HG03565 (cell line): ENCODE measurements around the gene ANP32A.

Experiments used
- ATAC-seq: cut with Tn5 transposase; IDR thresholded peaks from one replicate; pipeline ENCODE4 v1.9.1; 2021; ENCODE audit warnings: mild to moderate bottlenecking, moderate library complexity; ENCODE audit not compliant: unreplicated experiment

ANP32A gene

DNA sequence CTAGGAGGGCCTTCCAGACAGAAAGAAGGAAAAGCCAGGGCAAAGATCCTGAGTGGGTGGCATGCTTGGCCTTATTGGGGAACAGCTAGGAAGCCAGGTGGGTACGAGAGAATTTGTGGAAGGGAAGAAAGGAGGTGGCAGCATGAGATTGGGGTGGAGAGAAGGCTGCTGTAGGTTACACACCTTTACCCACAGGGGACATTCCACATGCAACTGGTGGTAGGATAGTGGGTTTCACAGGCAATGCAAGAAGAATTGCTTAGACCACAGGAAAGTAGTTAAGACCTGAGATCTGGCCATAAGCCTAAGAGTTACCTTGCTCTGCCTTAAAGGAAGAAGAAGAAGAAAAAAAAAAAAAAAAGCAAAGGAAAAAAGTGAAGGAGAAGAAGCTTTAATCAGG is 19.8 kb downstream of the ANP32A start:
- no peak for ATAC-seq

DNA sequence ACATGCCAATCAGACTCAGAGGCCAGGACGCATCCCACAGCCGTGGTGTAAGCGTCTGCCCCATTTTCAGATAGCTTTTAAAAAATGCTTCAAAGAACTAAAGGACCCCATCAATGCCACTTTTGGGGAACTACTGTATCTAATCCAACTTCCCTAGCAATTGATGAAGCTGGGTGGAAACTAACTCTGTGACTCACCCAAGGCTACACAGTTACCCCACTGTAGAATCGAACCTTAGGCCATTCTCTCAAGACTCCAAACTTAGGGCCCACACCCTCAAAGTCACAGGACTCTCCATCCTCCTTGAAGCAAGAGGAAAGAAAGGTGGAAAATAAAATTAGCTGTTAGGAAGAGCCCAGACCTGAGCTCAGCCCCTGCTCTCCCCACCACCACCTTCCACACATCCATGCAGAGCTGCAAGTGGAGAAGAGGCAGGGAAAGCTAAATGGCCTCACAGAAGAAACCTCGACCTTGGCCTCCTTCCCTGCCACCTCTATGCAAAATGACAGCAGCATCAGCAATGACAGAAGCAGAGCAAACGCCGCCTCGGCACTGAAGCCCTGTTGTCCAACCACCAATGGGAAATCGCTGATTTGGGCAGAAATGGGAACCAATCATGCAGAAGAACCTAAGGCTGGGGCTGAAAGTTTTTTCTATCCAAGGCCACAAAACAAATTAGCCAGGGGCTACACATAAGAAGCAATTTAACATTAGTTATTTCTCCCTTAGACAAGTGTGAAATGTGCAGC is 22.2 kb downstream of the ANP32A start:
- no peak for ATAC-seq

DNA sequence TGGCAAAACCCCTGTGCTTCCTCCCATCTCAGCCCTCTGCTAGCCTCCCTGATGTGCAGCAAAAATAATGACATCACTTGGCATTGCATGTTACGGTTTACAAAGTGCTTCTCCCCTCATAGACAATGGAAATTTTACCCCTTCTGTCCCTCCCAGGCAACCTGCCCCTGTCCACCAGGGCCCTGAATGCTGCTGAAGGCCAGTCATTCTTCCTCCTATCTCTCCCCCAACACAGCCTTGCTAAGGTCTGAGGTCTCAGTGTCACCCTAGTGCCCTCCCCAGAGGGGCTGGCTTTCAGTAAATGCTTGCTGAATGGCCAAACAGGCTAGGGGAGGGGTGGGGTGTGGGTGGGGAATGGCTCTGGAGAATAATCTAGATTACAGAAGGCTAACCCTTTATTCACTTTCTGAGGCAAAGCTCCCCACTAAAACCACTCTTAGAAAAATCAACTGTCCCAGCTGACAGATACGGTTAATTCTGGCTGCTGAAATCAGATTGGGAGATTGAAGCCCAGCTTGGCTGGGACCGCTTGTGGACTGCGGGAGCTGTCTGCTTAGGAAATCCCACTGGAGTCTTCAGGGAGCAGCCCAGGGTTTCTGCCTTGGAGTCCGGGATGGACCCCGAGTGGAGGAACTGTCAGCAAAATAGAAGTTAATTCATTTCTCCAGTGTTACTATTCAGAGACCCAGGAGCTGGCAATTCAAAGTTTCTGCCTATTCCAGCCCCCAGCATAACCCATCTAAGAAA is 22.9 kb downstream of the ANP32A start:
- ATAC-seq = no peak

DNA sequence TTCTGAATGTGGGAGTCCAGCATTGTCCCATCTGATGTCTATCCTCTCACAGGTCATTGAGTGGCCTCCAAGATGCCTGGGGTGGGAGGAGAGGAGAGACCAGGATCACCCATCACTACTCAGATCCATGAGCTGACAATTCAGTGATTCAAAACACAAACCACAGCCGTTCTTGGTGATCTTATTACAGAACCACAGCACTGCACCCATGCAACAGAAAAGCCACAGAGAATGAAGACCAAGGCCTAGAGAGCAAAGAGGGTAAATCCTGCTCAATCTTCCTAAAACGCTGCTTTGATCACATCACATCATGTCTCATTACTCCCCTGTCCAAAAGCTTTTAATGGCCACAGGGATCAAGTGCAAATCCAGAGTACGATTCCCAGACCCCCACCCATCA is 23.5 kb downstream of the ANP32A start:
- ATAC-seq = peak; percentile 37

DNA sequence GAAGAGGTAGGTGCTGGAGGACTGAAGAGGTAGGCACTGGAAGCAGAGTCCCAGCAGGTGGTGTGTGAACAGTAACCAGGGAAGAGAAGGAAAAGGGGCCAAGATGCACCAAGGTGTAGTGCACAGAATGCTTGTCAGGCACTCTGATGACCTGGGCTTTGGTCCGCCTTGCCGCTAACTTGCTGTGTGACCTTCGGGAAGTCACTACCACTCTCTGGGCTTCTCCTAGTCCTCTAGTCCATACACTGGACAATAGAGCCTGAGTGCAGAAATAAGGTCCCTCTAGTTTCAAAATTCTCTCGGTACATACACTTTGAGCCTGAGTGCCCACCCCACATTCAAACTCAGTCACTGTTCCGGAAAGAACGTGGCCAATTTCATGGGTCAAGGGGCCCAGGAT is 24.1 kb downstream of the ANP32A start:
- no peak for ATAC-seq

DNA sequence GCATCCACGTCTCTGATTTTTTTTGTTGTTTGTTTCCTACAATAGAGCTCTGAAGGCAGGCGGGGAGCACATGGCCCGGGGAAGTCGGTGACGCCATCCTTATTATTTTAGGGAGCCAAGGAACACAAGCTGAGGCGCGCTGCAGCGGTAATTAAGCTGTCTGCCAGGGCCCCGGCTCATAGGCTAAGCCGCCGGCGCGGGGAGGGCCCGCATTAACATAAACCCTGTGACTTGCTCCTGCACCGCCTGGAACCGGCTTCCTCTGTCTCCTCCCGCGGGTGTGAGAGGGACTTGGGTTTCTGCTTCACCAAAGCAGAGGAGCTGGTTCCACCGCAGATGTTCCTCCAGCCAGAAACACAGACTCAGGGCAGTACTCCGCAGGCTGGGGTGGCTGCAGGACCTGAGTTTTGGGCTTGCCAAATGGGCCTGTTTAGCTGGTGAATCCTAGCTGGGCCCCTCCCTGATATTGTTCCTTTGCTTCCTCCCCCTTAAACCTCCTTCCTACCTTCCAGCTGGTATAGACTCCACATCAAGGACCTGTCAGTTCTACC is 25.3 kb downstream of the ANP32A start:
- ATAC-seq = no peak

DNA sequence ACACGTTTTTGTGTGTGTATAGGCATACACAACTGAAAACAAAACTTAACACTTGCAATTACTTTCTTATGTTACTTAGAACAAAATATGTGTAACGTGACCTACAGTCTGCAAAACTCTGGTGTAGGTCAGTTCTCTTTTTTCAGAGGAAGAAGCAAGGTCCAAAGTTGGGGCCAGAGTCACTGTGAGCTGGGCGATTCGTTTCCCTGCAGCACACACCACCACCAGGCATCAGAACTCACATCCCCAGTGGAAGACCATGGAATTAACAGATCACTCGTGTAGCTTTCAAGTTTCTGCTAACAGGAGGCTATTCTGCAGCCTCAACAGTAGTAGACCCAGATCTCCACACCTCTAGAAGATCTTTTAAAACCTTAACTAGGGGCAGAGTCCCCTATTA is 25.8 kb downstream of the ANP32A start:
- no peak for ATAC-seq

DNA sequence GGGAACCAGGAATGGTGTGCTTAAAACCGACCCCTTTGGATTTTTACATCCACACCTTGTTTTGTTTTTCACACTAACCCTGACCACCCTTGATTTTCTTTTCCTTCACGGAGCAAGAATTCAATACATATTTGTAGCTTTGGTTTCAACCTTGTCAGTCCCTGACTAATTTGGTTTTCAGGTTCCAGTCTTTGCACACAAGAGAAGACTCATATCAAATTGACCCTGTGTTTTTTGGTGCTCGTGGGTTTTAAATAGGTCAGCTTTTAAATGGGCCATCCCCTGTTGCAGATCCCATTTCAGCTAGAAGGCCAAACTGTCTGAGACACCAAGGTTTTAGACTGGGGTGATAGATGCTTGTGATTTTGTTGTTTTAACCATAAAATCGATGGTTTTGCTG is 26.4 kb downstream of the ANP32A start:
- ATAC-seq = no peak

DNA sequence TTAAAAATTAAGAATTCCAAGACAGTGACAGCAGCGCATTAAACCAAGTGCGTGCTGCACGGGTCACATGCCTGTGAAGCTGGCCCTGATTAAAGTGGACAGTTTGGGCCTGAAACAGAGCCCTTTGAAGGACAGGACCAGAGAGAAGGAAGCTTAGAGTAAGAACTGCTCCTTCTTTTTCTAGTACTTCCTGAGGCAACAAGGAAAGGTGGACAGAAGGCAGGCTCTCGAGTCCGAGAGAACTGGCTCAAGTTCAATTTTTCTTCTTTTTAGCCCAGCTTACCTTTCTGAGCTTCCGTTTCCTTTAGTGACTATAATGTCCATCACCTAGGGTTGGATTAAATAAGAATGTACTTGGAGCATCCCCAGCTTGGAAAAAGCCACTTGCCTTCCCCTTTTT is 26.9 kb downstream of the ANP32A start:
- no peak for ATAC-seq

DNA sequence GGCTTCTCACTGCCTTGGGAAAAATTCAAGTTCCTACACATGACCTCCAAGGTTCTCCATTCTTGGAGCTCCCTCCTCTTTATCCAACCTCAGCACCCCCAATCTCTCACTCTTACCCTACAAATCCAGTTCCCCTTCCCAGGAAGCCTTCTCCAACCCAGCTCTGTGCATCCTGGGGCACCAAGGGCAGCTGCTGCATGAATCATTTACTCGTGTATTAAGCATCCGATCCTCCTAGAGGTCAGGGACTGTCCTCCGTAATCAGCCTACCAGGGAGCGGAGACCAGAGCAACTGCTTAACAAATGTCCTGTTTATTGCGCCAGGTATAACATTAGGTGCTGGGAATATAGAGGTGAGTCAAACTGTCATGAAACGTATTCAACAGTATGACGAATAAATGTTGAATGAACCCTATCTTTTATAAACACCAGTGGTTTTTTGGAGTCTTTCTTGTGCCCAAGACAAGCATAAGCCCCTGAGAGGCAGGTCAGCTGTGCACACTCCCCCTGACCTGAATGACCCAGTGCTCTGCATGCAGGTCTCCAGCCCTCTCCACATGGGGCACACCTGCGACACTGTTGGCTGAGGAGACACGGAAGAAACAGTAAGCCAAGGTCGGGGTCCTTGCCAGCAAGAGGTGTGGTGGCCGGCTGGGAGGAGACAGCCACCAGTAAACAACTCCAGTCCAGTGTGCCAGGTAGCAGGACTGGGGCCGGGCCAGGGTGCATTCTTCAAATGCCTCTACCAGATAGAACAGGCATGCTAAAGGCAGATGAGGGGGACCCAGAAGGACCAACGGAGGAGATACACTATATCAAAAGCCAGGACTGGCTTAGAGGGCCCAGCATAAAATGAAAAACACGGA is 27.6 kb downstream of the ANP32A start:
- no peak for ATAC-seq

DNA sequence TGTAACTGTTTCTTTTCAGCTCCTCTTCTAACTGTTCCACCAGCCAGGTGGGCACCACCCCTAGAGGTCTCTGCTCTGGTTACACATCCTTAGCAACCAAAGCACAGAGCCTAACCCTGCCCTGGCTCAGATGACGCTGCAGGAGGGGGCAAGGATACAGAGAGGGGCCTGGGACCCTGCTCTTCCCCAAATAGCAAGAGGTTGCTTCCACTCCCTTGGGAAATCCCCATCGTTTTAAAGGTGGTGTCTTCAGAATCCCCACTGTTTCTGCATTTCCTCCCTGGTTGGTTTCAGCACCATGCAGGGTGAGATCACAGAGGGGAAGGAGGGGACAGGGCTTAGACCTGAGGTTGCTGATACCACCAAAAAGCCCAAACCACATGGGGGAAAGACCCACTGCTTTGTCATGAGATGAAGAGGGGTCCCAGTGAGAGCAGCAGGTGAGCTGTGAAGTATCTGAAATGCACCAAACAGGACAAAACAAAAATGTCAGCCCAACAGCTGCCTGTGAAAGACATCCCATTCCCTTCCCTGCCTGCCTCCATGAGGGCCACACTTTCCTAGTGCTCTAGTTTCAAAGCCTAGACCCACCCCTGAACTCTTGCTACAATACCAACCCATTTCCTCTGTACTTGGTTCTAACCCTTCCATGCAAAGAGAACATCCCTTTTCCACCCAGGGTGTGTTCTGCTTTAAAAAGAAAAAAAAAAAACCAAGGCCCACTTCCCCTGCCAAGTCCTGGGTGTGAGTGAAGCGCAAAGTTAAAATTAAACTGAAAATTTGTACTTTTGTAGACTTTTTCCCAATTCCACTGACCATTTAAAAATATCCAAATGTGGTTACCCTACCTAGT is 29.0 kb downstream of the ANP32A start:
- ATAC-seq = peak; percentile 54

DNA sequence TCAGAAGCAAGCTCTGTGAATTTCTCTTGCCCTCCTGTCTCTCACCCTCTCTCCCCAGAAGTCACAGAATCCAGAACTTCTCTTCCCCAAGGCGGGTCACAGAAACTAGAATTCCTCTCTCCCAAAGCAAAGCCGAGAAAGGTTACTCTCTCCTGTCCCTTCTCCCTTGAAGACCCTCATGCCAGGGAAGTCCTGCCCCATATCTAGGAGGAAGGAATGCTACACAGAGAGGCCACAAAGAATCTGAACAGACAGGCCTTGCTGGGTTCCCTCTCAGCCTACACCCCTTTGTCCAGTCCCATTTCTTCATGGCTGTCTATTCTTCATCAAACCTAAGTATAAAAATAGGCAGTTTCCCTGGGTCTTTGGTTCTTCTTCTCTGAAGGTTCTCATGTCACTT is 29.8 kb downstream of the ANP32A start:
- ATAC-seq = no peak

DNA sequence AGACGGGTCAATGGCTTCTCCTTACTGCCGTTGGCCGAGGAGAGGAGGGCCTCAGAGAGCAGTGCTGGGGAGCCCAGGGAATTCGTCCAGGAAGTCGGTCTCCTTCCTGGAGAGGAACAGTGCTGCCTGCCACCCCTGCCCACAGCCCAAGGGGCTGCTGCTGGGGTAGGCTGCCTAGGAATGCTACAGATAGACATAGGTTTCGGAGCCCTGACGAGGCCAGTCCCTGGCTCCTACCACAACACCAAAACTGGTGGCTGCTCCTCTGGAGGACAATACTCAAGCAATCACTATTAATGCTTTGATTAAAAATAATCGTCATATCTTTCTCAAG is 30.5 kb downstream of the ANP32A start:
- no peak for ATAC-seq

DNA sequence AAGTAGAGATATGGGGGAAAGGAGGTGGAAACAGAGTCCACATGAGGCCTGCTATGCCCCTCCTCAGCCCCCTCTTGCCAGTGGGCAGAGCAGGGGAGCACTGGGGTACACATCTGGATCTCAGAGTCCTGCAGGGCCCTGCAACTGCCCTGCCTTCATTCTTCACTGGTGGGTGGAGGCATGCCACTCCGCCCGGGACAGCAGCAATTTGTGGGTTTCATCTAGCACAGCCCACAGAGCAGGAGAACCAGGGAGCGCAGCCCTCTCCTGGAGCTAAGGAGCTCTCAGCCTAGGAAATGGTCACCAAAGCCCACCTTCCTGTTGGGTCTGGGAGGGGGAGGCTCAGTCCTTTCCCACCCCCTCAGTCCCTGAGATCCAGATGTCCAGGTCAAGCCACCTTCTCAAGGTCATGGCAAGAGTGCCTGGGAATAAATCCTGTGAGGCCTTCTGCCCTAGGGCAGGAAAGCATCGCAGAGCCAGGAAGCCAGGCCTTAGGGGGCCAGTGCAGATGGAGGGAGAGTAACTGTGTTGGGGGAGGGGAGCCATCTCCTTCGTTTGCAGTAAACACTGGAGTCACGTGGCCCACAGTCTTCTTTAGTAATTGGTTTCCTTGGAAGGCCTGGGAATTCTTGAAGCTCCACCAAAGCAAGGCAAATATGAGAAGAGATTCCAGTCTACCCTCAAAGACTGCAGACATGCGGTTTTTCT is 31.0 kb downstream of the ANP32A start:
- no peak for ATAC-seq

DNA sequence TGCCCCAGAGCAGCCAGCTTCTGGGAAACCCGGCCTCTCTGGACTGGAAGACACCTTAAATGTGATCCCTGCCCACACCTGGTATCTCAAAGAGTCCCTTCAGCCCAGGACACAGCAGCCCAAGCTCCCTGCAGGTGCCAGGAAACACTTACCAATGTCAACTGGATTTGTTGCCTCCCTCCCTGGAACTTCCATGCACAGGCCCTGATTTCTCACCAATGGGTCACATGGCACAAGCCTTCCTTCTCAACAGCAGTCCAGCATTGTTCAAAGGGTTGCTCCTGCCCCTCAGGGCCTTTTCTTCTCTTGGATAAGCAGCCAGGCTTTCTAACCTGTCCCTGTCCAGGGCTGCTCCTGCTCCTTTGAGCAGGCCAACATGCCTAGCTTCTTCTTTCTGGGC is 31.6 kb downstream of the ANP32A start:
- ATAC-seq = no peak

DNA sequence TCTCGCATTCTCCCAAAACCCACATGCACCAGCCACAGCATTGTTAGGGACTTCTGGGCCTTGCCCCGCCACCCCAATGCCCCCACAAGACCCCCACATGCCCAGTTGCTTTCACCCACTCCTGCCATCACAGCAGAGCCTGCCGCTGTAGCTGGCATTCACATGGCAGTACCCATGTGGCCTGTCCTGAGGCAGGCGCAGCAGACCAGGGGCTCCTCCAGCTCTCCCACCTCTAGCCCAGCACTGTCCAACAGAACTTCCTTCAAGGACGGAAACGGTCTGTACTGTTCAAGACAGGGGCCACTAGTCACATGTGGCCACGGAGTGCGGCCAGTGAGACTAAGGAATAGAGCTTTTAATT is 32.5 kb downstream of the ANP32A start:
- ATAC-seq = no peak

DNA sequence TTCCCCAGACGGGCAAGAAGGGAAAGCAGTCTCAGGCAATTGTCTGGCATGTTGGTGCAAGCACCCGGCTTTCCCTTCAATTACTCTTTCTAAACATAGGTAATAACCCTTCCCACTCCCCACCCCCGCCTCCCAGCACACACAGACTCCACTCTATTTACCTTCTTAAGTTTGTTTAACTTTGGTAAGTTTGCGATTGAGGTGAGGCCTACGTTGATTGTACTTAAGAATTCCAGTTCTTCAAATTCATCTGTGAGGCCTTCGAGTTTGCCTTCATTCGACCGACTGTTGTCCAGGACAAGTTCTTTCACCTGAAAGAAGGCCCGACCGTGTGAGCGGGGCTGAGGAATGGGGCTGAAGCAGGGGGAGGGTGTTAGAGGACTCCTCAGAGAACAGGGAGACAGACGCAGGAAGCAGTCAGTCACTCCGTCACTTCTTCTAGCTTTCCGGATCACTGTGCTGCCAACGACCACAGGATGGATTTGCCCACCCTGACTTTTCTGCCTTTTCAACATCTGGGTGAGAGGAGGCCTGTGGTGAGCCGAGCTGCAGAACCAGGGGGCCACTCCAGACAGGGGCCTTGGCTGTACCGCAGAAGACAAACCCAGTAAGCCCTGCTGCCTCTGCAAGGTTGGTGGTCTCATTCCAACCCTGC is 33.0 kb downstream of the ANP32A start:
- ATAC-seq = no peak

DNA sequence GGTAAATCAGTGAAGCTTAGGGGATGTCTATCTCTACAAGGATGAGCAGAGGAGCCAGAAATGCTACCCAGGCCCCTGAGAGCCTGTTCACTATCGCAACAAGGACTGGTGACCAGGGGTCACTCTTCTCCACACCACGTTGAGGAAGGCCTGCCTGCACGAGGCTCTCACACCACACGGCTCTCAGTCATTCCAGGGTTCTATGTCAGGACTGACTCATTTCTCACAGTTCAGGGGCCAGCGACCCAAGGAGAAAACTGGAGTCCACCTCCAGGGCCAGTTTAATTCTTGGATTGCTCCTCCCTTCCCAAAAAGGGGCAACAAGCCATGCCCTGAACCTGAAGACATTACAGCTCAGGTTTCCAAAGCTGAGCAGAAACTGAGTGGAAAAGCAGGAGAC is 33.9 kb downstream of the ANP32A start:
- no peak for ATAC-seq

DNA sequence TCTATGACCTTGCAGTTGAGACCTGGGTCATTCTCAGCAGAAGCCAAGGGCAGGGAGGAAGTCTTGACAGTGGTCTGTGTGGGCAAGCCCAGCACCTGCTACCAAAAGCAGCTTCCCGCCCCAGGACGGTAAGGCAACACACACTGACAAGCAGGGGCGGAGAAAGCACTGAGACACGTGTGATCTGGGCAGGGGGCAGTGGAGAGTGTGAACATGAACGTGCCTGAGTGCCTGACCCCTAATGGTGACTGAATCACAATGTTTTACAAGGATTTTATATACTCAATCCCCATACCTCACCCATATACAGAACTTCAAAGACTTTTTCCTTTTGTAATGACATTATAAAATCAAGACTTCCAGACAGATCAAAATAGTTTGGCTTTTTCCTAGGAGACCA is 35.2 kb downstream of the ANP32A start:
- no peak for ATAC-seq

DNA sequence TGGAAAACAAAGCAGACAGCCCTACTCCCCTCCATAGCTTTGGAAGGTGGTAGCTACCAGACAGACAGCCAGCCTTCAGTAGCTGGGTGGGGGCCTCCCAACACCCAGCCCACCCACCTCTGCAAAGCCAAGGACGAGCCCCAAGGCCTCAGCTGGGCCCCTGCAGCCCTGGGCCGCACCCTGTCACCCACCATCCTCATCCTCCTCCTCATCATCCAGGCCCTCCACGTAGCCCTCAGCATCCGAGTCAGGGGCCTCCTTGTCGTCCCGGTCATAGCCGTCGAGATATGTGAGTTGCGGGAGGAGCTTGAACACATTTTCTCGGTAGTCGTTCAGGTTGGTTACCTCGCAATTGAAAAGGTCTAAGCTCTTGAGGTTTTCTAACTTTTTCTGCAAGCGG is 36.5 kb downstream of the ANP32A start:
- no peak for ATAC-seq
